Right lobe of liver (tissue), 4 donors: Measurements from ENCODE around the gene GNAI3.

ENCODE experiments used
- POLR2A ChIP-seq: fragments of 450-650 bp; IDR thresholded peaks from one replicate; pipeline ENCODE4 v1.6.1; 2017; ENCODE audit warnings: antibody characterized with exemption, mild to moderate bottlenecking
- TF ChIP-seq, protein P1 (sequence below), 4 donors: fragments of 200-600 bp in 3 of 4; fragments of 450-650 bp in 1 of 4; IDR thresholded peaks; one replicate each; pipeline versions ENCODE4 v1.5.1 to v1.8.0; 2016 to 2022; ENCODE audit warnings: antibody characterized with exemption in 4 of 4, mild to moderate bottlenecking in 2 of 4
- donor health status: DM: no; HTN: no; CAD: no.
- donor health status: DM: no; HTN: no; CAD: no.
- donor health status: DM: no; HTN: yes; CAD: no.

DNA sequence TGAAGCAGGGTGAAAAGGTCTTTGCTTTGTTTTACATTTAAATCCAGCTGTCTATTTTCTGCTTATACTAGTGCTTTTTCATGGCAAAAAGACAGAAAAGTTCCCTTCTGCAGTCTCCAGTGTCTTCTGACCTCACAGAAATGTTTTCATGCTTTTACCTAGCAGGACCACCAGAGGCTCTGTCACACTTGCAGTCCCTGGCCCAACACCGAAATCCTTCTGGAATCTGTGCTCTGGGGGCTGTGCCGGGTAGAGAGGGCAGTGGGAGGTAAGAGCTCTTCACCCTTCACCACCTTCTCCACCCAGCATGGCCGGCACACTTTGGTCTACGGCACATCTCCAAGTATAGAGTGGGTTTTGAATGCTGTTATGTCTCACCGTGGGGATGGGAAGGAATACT, 50.2 kb downstream of the GNAI3 start:
- TF ChIP-seq, protein P1, sequence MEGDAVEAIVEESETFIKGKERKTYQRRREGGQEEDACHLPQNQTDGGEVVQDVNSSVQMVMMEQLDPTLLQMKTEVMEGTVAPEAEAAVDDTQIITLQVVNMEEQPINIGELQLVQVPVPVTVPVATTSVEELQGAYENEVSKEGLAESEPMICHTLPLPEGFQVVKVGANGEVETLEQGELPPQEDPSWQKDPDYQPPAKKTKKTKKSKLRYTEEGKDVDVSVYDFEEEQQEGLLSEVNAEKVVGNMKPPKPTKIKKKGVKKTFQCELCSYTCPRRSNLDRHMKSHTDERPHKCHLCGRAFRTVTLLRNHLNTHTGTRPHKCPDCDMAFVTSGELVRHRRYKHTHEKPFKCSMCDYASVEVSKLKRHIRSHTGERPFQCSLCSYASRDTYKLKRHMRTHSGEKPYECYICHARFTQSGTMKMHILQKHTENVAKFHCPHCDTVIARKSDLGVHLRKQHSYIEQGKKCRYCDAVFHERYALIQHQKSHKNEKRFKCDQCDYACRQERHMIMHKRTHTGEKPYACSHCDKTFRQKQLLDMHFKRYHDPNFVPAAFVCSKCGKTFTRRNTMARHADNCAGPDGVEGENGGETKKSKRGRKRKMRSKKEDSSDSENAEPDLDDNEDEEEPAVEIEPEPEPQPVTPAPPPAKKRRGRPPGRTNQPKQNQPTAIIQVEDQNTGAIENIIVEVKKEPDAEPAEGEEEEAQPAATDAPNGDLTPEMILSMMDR (IDR thresholded peaks at IDR 0.05) = no peak
- TF ChIP-seq POLR2A = no peak
